Coronary artery (tissue), 2 donors: Measurements from ENCODE around the gene POLR3H.

Experiments used
- DNase-seq: peaks from one replicate; pipeline ENCODE4 v3.0.0-alpha.2; 2017; ENCODE audit warnings: low spot score
- H3K27ac ChIP-seq, 2 donors: fragments of 200-600 bp; sonication (generic); one replicate each; pipeline ENCODE4 v1.5.1; 2016 to 2019
- H3K4me3 ChIP-seq: fragments of 200-600 bp; sonication (generic); 2 replicates; pipeline ENCODE4 v1.5.1; 2016; ENCODE audit warnings: mild to moderate bottlenecking, moderate library complexity
- TF ChIP-seq, protein P1 (sequence below): fragments of 200-600 bp; sonication (generic); IDR thresholded peaks from one replicate; pipeline ENCODE4 v1.5.1; 2019; ENCODE audit warnings: antibody characterized with exemption

The POLR3H gene

DNA sequence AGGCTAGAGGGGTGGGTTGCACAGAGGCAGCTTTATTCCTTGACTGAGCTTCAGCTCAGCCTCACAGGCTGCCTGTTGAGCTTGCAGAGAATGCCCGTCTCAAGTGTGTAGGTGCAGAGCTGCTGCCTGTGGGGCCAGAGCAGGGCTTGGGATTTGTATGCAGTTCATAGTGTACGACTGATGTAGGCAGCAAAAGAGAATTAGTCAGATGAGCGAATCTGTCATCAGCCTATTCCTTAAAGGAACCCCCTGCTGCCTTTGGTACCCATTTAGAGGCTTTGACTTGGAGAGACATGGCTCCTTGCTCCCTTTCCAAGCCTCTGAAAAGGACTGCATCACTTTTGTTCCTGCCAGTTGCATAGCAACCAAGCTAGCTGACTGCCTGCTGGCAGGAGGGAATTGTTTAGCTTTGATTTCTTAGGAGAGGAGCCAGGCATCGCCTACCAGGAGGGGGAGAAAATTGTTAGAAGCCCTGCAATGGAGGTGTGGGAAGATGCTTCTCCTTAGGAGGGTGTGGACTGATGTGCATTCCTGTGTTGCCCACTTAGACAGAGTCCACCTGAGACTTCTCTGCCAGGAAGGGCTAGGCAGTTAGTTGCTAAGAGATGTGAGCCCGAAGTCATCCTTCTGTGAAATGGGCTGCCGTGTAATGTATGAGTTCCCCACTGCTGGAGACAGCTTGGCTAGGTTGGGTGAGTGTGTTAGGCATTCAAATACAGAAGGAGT is 64.4 kb downstream of the POLR3H start:
- no peak for DNase-seq
- Histone ChIP-seq H3K4me3 (peak overlapping the region; percentile 17), H3K27ac (peak overlapping the region; percentile 90 to 96)
- TF ChIP-seq, protein P1, sequence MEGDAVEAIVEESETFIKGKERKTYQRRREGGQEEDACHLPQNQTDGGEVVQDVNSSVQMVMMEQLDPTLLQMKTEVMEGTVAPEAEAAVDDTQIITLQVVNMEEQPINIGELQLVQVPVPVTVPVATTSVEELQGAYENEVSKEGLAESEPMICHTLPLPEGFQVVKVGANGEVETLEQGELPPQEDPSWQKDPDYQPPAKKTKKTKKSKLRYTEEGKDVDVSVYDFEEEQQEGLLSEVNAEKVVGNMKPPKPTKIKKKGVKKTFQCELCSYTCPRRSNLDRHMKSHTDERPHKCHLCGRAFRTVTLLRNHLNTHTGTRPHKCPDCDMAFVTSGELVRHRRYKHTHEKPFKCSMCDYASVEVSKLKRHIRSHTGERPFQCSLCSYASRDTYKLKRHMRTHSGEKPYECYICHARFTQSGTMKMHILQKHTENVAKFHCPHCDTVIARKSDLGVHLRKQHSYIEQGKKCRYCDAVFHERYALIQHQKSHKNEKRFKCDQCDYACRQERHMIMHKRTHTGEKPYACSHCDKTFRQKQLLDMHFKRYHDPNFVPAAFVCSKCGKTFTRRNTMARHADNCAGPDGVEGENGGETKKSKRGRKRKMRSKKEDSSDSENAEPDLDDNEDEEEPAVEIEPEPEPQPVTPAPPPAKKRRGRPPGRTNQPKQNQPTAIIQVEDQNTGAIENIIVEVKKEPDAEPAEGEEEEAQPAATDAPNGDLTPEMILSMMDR, result no peak

DNA sequence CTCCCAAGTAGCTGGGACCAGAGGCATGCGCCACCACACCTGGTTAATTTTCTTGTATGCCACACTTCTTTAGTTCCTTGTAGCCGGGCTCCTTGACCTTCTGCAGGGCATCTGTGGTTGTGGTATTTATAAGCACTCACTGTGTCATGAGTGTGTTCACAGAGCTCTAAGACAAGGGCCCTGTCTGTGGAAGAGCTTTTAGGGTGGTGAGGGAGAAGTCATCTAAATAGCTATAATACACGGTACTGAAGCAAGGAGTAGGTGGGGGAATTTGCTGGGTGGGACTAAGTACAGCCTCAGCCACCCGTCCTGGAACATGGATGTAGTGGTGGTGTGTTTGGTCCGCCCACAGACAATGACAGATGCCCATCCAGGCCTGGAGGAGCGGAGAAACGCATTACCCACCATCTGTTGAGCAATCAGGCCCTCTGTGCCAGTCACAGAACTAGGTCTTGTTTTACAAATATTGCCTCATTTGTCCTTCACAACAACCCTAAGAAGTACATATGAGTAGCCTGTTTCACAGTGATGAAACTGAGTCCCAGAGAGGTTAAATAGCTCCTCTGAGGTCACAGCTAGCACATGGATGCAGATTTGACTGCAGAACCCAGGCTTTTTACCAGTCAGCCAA is 65.3 kb downstream of the POLR3H start:
- TF ChIP-seq, protein P1, result no peak
- peak overlapping the region; percentile 90 to 96 for H3K27ac ChIP-seq
- no peak overlapping the region for H3K4me3 ChIP-seq
- DNase-seq, result no peak

DNA sequence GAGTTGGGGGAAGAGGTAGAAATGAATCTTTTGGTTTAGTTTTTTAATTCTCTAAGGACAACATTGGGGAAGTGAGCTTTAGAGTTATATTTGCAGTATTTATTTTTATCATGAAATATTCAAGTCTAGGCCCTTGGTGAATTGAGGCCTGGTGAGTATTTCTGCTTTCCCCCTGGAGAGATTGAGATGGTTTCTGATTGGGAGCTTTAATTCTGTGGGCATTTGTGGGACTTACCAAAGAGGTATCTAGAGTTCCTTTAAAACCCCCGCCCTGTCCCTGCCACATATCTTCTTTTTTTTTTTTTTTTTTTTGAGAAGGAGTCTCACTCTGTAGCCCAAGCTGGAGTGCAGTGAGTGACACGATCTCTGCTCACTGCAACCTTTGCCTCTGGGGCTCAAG is 65.8 kb downstream of the POLR3H start:
- peak overlapping the region; percentile 90 to 96 for H3K27ac ChIP-seq
- TF ChIP-seq, protein P1, result no peak
- no peak for DNase-seq
- H3K4me3 ChIP-seq, result no peak overlapping the region
